Measurements from ENCODE around the gene NAB2. TPM values are rescaled to one million over a fixed set of nuclear protein-coding genes. Genes with fewer than 3 reads are reported as not detected.
A peak's percentile ranks its signal among the peaks of the same experiment; 100 is the strongest.

Gene NAB2
- total and polyA plus RNA-seq, 12 donors: 9.5 to 20.2 (median 13.1) TPM

DNA sequence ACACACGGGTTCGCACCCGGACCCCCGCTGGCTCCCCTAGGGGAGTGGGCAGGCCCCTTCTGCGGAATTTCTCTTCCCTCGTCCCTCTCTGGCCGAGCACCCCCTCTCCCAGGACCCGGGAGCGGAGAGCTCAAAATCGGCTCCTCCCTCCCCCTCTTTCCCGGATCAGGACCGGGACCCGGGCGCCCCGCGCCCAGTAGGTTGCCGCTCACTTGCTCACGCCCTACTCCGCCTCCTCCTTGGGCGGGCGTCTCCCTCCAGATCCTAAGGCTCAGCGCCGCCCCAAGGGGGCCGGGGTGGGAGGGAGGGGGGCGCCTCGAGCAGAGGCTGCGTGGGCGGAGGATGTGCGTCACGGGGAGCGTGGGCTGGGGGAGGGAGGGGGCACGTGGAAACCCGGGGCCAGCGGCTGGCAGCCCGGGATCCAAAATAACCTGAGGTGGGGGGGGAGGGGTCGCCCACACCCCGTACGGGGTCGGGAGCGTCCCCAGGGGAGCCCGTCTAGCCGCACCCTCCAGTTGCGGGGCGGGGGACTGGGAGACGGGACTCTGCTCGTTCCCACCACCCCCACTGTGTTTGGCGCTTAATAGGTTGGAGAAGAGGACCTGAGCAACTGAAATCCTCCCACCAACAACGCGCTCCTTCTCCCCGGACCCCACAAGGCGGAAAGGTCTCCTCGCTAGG, 1.8 kb upstream of the NAB2 start:
- no peaks in the 10 kb centered on the region for H3K27me3 ChIP-seq
- TF ChIP-seq, protein P1, sequence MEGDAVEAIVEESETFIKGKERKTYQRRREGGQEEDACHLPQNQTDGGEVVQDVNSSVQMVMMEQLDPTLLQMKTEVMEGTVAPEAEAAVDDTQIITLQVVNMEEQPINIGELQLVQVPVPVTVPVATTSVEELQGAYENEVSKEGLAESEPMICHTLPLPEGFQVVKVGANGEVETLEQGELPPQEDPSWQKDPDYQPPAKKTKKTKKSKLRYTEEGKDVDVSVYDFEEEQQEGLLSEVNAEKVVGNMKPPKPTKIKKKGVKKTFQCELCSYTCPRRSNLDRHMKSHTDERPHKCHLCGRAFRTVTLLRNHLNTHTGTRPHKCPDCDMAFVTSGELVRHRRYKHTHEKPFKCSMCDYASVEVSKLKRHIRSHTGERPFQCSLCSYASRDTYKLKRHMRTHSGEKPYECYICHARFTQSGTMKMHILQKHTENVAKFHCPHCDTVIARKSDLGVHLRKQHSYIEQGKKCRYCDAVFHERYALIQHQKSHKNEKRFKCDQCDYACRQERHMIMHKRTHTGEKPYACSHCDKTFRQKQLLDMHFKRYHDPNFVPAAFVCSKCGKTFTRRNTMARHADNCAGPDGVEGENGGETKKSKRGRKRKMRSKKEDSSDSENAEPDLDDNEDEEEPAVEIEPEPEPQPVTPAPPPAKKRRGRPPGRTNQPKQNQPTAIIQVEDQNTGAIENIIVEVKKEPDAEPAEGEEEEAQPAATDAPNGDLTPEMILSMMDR (IDR thresholded peaks at IDR 0.05): no peak

DNA sequence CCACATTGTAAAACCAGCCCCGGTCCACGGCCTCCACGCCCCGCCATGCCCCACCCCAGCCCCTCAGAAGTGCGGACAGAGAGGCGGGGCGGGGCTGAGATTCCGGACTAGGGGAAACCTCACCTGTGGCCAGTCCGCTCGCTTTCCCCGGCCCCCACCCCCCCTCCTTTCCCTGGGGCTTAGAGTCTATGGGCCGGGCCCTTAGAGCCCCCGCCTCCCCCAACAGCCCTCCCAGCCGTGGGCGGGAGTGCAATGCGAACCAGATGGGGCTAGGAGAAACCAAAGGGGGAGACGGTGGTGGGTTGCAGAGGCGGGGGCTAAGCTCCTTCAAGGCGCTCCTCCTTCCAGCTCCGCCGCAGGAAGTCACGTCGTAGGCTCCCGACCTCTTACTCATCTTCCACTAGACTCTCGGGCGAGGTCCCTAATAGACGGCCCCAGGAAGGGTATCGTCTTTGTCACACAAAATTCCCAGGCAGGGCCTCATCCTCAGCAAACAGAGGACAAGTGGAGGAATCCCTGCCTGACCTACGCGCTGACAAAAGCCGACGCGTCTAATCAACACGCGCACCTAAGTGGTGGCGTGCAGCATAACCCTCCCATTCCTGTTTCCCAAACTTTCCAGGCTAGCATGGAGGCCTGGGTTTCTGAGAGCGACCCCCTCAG, 1.1 kb upstream of the NAB2 start:
- H3K4me3 ChIP-seq: peak overlapping the region; percentile 57 to 99 (median 86)
- intact Hi-C loops (cut with DNase I): loop anchor here in 3 of 10 donors (2.0 to 5.0 kb wide), 2 partner anchors 23 to 456 kb away; partner anchors contain the start of genes STAT6 (in 2 of the 3) and BAZ2A (in 1 of the 3)
- H3K4me1 ChIP-seq: peaks cover 17 to 62% (median 45%) of the 10 kb centered on the region in 9 donors
- ATAC-seq (peak; percentile 41 to 69 (median 66)), DNase-seq (peak; percentile 86 to 90)
- 0 to 1% methylated on average over 37 of the region's 37 CpGs for WGBS, 2 donors
- peaks cover 0 to 21% (median 11%) of the 10 kb centered on the region in 9 donors for H3K36me3 ChIP-seq
- no peaks in the 10 kb centered on the region for H3K27me3 ChIP-seq
- TF ChIP-seq, protein P1 (IDR thresholded peaks at IDR 0.05): no peak
- H3K27ac ChIP-seq: peak overlapping the region; percentile 91 to 100 (median 99)
- H3K9me3 ChIP-seq: no peaks in the 10 kb centered on the region

More for the DNA sequence above, 1.8 kb upstream of the NAB2 start:
- H3K4me1 ChIP-seq: peaks cover 14 to 55% (median 38%) of the 10 kb centered on the region in 9 donors
- intact Hi-C loops (cut with DNase I): loop anchor here in 2 of 10 donors (2.0 to 5.0 kb wide), 2 partner anchors 24 to 455 kb away; partner anchors contain the start of genes BAZ2A (in 1 of the 2) and STAT6 (in 1 of the 2)
- no peaks in the 10 kb centered on the region for H3K9me3 ChIP-seq
- peaks cover 0 to 14% (median 4%) of the 10 kb centered on the region in 9 donors for H3K36me3 ChIP-seq
- peak; percentile 93 for DNase-seq
- H3K4me3 ChIP-seq: peak overlapping the region; percentile 57 to 99 (median 86)
- WGBS, 2 donors: 1% methylated on average over 43 to 52 of the region's 52 CpGs
- H3K27ac ChIP-seq: peak overlapping the region; percentile 91 to 100 (median 99)
- ATAC-seq: peak; percentile 60 to 80 (median 72)

DNA sequence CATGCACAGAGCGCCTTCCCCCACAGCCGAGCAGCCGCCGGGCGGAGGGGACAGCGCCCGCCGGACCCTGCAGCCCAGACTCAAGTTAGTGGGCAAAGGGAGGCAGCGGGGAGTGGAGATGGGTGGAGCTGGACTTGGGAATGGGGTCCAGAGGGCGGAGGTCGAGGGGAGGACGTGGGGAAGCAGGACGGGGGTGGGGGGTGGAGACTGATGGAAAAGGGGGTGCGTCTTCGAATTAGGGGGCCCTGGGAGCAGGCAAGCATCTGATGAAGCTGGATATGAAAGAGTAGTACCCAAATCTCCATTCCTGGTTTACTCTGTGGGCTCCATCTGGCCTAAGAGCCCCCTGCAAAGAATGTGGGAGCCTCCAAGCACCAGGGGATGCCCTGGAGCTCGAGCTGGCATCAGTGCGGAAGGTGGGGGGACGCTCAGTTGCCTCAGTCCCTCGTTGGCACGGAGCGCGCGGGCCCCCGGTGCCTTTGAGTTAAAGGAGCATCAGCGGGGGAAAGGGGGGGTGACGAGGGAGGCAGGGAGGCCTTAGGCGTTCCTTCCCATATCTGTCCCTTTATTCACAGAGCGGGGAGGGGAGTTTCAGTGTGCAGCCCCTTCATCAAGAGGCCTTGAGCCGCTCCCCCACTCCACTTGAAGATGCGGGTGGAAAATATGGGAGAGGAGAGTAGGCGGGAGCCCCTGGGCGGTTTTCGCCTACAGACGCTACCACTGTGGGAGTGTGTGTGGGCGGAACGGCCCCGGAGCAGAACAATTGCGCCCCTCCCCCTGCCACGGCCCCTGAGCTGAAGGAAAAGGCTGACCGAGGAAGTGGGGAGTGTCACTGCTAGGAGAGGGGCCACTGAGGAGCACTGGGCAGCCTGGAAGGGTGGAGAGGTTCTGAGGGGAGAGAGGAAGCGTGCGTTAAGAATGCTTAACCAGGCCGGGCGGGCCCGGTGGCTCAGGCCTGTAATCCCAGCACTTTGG, 644 bp downstream of the NAB2 start:
- peaks cover 19 to 79% (median 58%) of the 10 kb centered on the region in 9 donors for H3K4me1 ChIP-seq
- intact Hi-C loops (cut with DNase I): loop anchor here in 3 of 10 donors (2.0 to 5.0 kb wide), 2 partner anchors 21 to 457 kb away; partner anchors contain the start of genes STAT6 (in 2 of the 3) and BAZ2A (in 1 of the 3)
- H3K9me3 ChIP-seq: no peaks in the 10 kb centered on the region
- peak overlapping the region; percentile 90 to 100 (median 98) for H3K27ac ChIP-seq
- ATAC-seq (peak; percentile 0 to 38 (median 13)), DNase-seq (peak; percentile 81 to 91)
- WGBS, 2 donors: 1 to 4% methylated on average over 45 of the region's 45 CpGs
- peaks cover 0 to 35% (median 14%) of the 10 kb centered on the region in 9 donors for H3K36me3 ChIP-seq
- TF ChIP-seq, protein P1 (IDR thresholded peaks at IDR 0.05): no peak
- peak overlapping the region; percentile 65 to 99 (median 88) for H3K4me3 ChIP-seq
- no peaks in the 10 kb centered on the region for H3K27me3 ChIP-seq

Data from heart right ventricle (tissue), 16 donors.